Measurements from ENCODE around the gene PFKP.

The PFKP gene

GRCh38 chr10:3186368-3186767 is 119.0 kb downstream of the PFKP start:
- no peak for DNase-seq
- no peak overlapping the region for H3K4me3 ChIP-seq
- H3K9me3 ChIP-seq, result no peaks in the 10 kb centered on the region
- H3K27me3 ChIP-seq, result no peaks in the 10 kb centered on the region
- H3K4me1 ChIP-seq, result no peaks in the 10 kb centered on the region
- H3K36me3 ChIP-seq, result no peaks in the 10 kb centered on the region
- intact Hi-C loops (cut with DNase I; ENCODE audit: low total_unique reads), result no loop called here
- no peak for TF ChIP-seq CTCF (IDR thresholded peaks at IDR 0.05)
- no peak overlapping the region for H3K27ac ChIP-seq

All from tibial artery (tissue), 4 donors.